CD4-positive, CD25-positive, alpha-beta regulatory T cell (primary cell): ENCODE data around the gene ZFYVE27. TPM values are rescaled to one million over a fixed set of nuclear protein-coding genes. Genes with fewer than 3 reads are reported as not detected.

Source experiments
- ATAC-seq, 2 donors: fragments of 150-1000 bp; cut with Tn5 transposase; one replicate each; pipeline ENCODE4 v1.10.0; 2021; ENCODE audit warnings: low read depth in 2 of 2, moderate number of reproducible peaks in 2 of 2, moderate library complexity in 1 of 2
- DNase-seq, 3 donors: peaks; one replicate each; pipeline versions ENCODE4 v3.0.0 to v3.0.0-alpha.2; 2012 to 2022; ENCODE audit warnings: mixed read lengths in 1 of 3
- H3K27ac ChIP-seq: one replicate; pipeline ENCODE4 v1.7.0; 2013; ENCODE audit warnings: mild to moderate bottlenecking, low read length; ENCODE audit not compliant: insufficient read depth, poor library complexity, severe bottlenecking
- H3K27me3 ChIP-seq: one replicate; pipeline ENCODE4 v1.7.0; 2013; ENCODE audit warnings: low read length; ENCODE audit not compliant: control insufficient read depth, insufficient read depth
- H3K36me3 ChIP-seq: one replicate; pipeline ENCODE4 v1.7.0; 2013; ENCODE audit warnings: mild to moderate bottlenecking, low read length, moderate library complexity; ENCODE audit not compliant: control insufficient read depth, insufficient read depth
- H3K4me1 ChIP-seq: 2 replicates; pipeline ENCODE4 v1.7.0; 2013; ENCODE audit warnings: mild to moderate bottlenecking, low read length; ENCODE audit not compliant: insufficient read depth, control insufficient read depth, poor library complexity, severe bottlenecking
- H3K4me3 ChIP-seq: one replicate; pipeline ENCODE4 v1.7.0; 2013; ENCODE audit warnings: low read depth, mild to moderate bottlenecking, low read length, moderate library complexity
- H3K9me3 ChIP-seq, 2 experiments: 1 replicate in 1 of 2; 2 replicates in 1 of 2; pipeline ENCODE4 v1.7.0; 2013; ENCODE audit warnings: low read length in 2 of 2, mild to moderate bottlenecking in 1 of 2, moderate library complexity in 1 of 2; ENCODE audit not compliant: control insufficient read depth in 2 of 2
- H3K27ac Mint-ChIP-seq, 3 donors: one replicate each; pipeline ENCODE4 v1.8.0; 2020 to 2022; ENCODE audit warnings: mild to moderate bottlenecking in 3 of 3, mixed read lengths in 3 of 3, moderate library complexity in 2 of 3
- H3K27me3 Mint-ChIP-seq: one replicate; pipeline ENCODE4 v1.8.0; 2022; ENCODE audit warnings: mild to moderate bottlenecking, mixed read lengths
- H3K36me3 Mint-ChIP-seq: one replicate; pipeline ENCODE4 v1.8.0; 2020; ENCODE audit warnings: mixed read lengths
- H3K4me1 Mint-ChIP-seq, 4 donors: one replicate each; pipeline ENCODE4 v1.8.0; 2020 to 2022; ENCODE audit warnings: mixed read lengths in 4 of 4, mild to moderate bottlenecking in 1 of 4
- H3K4me3 Mint-ChIP-seq, 4 donors: one replicate each; pipeline ENCODE4 v1.8.0; 2020 to 2022; ENCODE audit warnings: mild to moderate bottlenecking in 4 of 4, mixed read lengths in 4 of 4, moderate library complexity in 3 of 4
- H3K9me3 Mint-ChIP-seq, 7 donors: one replicate each; pipeline ENCODE4 v1.8.0; 2020 to 2022; ENCODE audit warnings: mixed read lengths in 7 of 7, mild to moderate bottlenecking in 3 of 7, moderate library complexity in 2 of 7
- polyA plus RNA-seq, 4 donors: library from polyadenylated mRNA; unstranded; fragments of 300-500 nt; fragmentation: Illumina TruSeq; gene quantifications; one replicate each; pipeline ENCODE4 v1.2.3, GENCODE V29; 2021
- total RNA-seq: library from RNA; stranded (reverse); gene quantifications from one replicate; pipeline ENCODE4 v1.2.3, GENCODE V29; 2022

The ZFYVE27 gene
- total and polyA plus RNA-seq, 5 donors from 2014 or later = 22.4 to 86.9 (median 44.7) TPM

DNA sequence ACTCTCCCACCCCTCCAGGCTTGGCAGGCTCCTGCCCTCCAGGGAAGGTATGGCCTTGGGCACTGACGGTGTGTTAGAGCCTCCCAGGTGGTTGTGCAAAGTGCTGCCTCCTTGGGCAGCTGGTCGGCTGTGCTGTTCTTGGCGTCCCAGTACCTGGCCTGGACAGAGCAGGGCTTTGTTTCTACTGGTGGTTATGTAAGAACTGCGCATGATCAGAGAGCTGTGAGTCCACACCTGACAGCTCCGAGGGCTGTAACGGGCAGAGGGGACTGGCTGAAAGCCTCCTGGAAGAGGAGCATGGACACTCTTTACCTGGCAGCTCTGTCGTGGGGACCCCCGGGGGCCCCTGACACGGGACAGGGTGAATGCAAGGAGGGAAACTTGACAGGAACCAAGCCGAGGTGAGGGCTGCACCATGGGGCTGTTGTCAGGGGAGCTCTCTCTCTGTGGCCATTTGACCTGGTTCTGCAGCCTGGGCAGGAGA lies 37.9 kb downstream of the ZFYVE27 start:
- Mint-ChIP-seq H3K27ac (no peak overlapping the region), H3K4me1 (peaks cover 0 to 20% (median 6%) of the 10 kb centered on the region in 4 donors)
- no peak for ATAC-seq

GRCh38 chr10:97777143-97777542 lies 40.2 kb downstream of the ZFYVE27 start:
- no peak for ATAC-seq
- no peak overlapping the region for H3K4me3 Mint-ChIP-seq
- H3K27ac ChIP-seq = no peak overlapping the region
- no peak overlapping the region for H3K4me3 ChIP-seq
- H3K9me3 Mint-ChIP-seq = no peaks in the 10 kb centered on the region
- no peaks in the 10 kb centered on the region for H3K9me3 ChIP-seq
- no peaks in the 10 kb centered on the region for H3K36me3 ChIP-seq
- H3K27ac Mint-ChIP-seq = no peak overlapping the region
- peaks cover 7% of the 10 kb centered on the region for H3K27me3 Mint-ChIP-seq
- H3K36me3 Mint-ChIP-seq = no peaks in the 10 kb centered on the region
- peaks cover 8 to 29% (median 19%) of the 10 kb centered on the region in 4 donors for H3K4me1 Mint-ChIP-seq
- H3K4me1 ChIP-seq = peaks cover 20% of the 10 kb centered on the region
- no peak for DNase-seq
- H3K27me3 ChIP-seq = no peaks in the 10 kb centered on the region

More for the DNA sequence above, 37.9 kb downstream of the ZFYVE27 start:
- Histone ChIP-seq H3K4me3 (no peak overlapping the region), H3K36me3 (no peaks in the 10 kb centered on the region), H3K4me1 (peaks cover 7% of the 10 kb centered on the region), H3K27me3 (peaks cover 7% of the 10 kb centered on the region), H3K9me3 (no peaks in the 10 kb centered on the region), H3K27ac (no peak overlapping the region)
- no peak for DNase-seq
- Mint-ChIP-seq H3K27me3 (peaks cover 22% of the 10 kb centered on the region), H3K9me3 (no peaks in the 10 kb centered on the region), H3K36me3 (no peaks in the 10 kb centered on the region), H3K4me3 (no peak overlapping the region)

GRCh38 chr10:97778452-97779302 lies 41.7 kb downstream of the ZFYVE27 start:
- H3K36me3 Mint-ChIP-seq = no peaks in the 10 kb centered on the region

DNA sequence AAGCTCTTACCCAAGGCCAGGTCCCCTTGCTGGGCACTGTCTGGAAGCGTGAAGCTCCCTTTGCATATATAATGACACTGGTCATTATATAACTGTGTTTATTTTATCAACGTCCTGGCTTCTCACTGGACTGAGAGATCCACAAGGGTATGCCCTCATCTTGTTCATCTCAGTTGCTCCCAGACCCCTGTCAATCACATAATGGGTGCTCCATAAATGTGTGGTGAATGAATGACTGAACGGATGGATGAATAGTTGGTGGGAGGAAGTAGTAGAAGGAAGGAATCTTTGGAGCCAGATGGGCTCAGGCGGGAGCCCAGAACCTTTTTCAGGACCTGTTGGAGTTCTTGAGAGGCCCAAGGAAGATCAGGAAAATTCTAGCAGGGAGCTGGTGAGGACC lies 42.6 kb downstream of the ZFYVE27 start:
- ATAC-seq = no peak
- Mint-ChIP-seq H3K4me3 (no peak overlapping the region), H3K36me3 (no peaks in the 10 kb centered on the region), H3K9me3 (no peaks in the 10 kb centered on the region), H3K27me3 (no peaks in the 10 kb centered on the region), H3K27ac (peak overlapping the region; percentile 37 to 86 (median 80)), H3K4me1 (peaks cover 8 to 37% (median 20%) of the 10 kb centered on the region in 4 donors)
- Histone ChIP-seq H3K4me1 (peaks cover 24% of the 10 kb centered on the region), H3K27ac (no peak overlapping the region), H3K9me3 (no peaks in the 10 kb centered on the region), H3K4me3 (no peak overlapping the region), H3K36me3 (no peaks in the 10 kb centered on the region), H3K27me3 (no peaks in the 10 kb centered on the region)
- DNase-seq = no peak

More at GRCh38 chr10:97778452-97779302, 41.7 kb downstream of the ZFYVE27 start:
- peaks cover 8 to 37% (median 20%) of the 10 kb centered on the region in 4 donors for H3K4me1 Mint-ChIP-seq
- DNase-seq = no peak
- no peaks in the 10 kb centered on the region for H3K9me3 Mint-ChIP-seq
- H3K27ac Mint-ChIP-seq = peak overlapping the region in 2 of 3 donors; percentile 29 to 67
- peaks cover 24% of the 10 kb centered on the region for H3K4me1 ChIP-seq
- no peak for ATAC-seq
- no peaks in the 10 kb centered on the region for H3K27me3 ChIP-seq
- no peak overlapping the region for H3K27ac ChIP-seq
- no peaks in the 10 kb centered on the region for H3K36me3 ChIP-seq
- H3K4me3 Mint-ChIP-seq = no peak overlapping the region
- H3K9me3 ChIP-seq = no peaks in the 10 kb centered on the region
- H3K27me3 Mint-ChIP-seq = no peaks in the 10 kb centered on the region
- H3K4me3 ChIP-seq = no peak overlapping the region

GRCh38 chr10:97779975-97780374 lies 43.0 kb downstream of the ZFYVE27 start:
- H3K9me3 Mint-ChIP-seq = no peaks in the 10 kb centered on the region
- no peak overlapping the region for H3K27ac ChIP-seq
- H3K27me3 ChIP-seq = no peaks in the 10 kb centered on the region
- H3K27ac Mint-ChIP-seq = peak overlapping the region in 2 of 3 donors; percentile 86 to 89
- H3K36me3 Mint-ChIP-seq = no peaks in the 10 kb centered on the region
- DNase-seq (no peak), ATAC-seq (no peak)
- H3K9me3 ChIP-seq = no peaks in the 10 kb centered on the region
- no peaks in the 10 kb centered on the region for H3K36me3 ChIP-seq
- peaks cover 24% of the 10 kb centered on the region for H3K4me1 ChIP-seq
- H3K27me3 Mint-ChIP-seq = no peaks in the 10 kb centered on the region
- peaks cover 8 to 37% (median 20%) of the 10 kb centered on the region in 4 donors for H3K4me1 Mint-ChIP-seq
- H3K4me3 Mint-ChIP-seq = peak overlapping the region in 2 of 4 donors; percentile 27 to 52
- no peak overlapping the region for H3K4me3 ChIP-seq

GRCh38 chr10:97780841-97781617 lies 44.1 kb downstream of the ZFYVE27 start:
- H3K4me3 Mint-ChIP-seq = peak overlapping the region in 2 of 4 donors; percentile 27 to 71
- H3K27me3 Mint-ChIP-seq = no peaks in the 10 kb centered on the region
- no peaks in the 10 kb centered on the region for H3K9me3 Mint-ChIP-seq
- H3K36me3 Mint-ChIP-seq = no peaks in the 10 kb centered on the region
- Histone ChIP-seq H3K4me3 (no peak overlapping the region), H3K27me3 (no peaks in the 10 kb centered on the region), H3K4me1 (peaks cover 24% of the 10 kb centered on the region), H3K9me3 (no peaks in the 10 kb centered on the region), H3K36me3 (no peaks in the 10 kb centered on the region), H3K27ac (peak overlapping the region; percentile 61)
- peaks cover 8 to 37% (median 20%) of the 10 kb centered on the region in 4 donors for H3K4me1 Mint-ChIP-seq
- DNase-seq = no peak
- peak; percentile 7 to 17 for ATAC-seq
- peak overlapping the region; percentile 86 to 96 (median 92) for H3K27ac Mint-ChIP-seq

DNA sequence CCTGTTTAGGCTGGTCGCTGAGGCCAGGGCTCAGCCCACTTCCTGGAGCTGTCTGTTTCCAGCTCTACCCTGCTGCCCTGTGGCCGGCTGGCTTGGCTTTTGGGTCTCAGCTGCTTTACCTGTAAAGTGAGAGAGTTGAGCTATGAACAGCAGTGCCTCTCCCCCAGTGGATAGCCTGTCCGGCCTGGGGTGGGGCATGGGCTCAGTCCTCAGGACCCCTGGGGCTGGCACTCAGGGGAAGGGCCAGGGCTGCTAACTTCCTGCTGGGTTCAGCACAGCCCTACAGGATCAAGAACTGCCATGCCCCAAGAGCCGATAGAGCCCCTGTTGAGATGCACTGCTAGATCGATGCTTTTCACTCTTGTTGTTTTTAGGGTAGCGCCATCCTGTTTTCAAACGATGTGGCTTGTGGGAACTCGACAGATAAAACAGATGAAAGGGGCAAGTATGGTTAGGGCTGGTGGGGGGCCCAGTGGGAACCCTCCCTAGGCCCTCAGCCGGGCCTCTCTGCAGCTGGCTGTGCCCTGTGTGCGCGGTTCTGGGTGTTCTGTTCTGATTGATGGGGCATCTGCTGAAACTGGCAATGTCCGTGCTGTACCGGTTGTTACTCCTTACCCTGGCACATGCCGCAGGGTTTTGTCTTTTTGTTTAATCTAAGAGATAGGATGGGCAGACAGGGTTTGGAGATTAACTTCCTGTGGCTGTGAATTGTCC lies 44.8 kb downstream of the ZFYVE27 start:
- peak overlapping the region; percentile 61 for H3K27ac ChIP-seq

More for the DNA sequence above, 44.8 kb downstream of the ZFYVE27 start:
- Histone ChIP-seq H3K36me3 (no peaks in the 10 kb centered on the region), H3K4me3 (no peak overlapping the region), H3K9me3 (no peaks in the 10 kb centered on the region), H3K27me3 (no peaks in the 10 kb centered on the region), H3K4me1 (peaks cover 24% of the 10 kb centered on the region)
- H3K4me3 Mint-ChIP-seq = peak overlapping the region; percentile 53 to 71 (median 62)
- H3K27me3 Mint-ChIP-seq = no peaks in the 10 kb centered on the region
- H3K27ac Mint-ChIP-seq = peak overlapping the region; percentile 80 to 96 (median 92)
- H3K4me1 Mint-ChIP-seq = peaks cover 8 to 37% (median 20%) of the 10 kb centered on the region in 4 donors
- ATAC-seq = peak; percentile 67 to 70
- no peaks in the 10 kb centered on the region for H3K36me3 Mint-ChIP-seq
- H3K9me3 Mint-ChIP-seq = no peaks in the 10 kb centered on the region
- peak in 2 of 3 donors; percentile 50 to 54 for DNase-seq
